HG03442 (cell line): ENCODE results near the gene CD19.
"Not testable (repeated sequence)": the region's sequence is repeated elsewhere in the genome, so short reads cannot be mapped to it uniquely, and the experiment has no call there.

Experiments
- ATAC-seq: cut with Tn5 transposase; IDR thresholded peaks from one replicate; pipeline ENCODE4 v1.9.1; 2021; ENCODE audit warnings: mild to moderate bottlenecking, moderate library complexity; ENCODE audit not compliant: unreplicated experiment

The CD19 gene

DNA sequence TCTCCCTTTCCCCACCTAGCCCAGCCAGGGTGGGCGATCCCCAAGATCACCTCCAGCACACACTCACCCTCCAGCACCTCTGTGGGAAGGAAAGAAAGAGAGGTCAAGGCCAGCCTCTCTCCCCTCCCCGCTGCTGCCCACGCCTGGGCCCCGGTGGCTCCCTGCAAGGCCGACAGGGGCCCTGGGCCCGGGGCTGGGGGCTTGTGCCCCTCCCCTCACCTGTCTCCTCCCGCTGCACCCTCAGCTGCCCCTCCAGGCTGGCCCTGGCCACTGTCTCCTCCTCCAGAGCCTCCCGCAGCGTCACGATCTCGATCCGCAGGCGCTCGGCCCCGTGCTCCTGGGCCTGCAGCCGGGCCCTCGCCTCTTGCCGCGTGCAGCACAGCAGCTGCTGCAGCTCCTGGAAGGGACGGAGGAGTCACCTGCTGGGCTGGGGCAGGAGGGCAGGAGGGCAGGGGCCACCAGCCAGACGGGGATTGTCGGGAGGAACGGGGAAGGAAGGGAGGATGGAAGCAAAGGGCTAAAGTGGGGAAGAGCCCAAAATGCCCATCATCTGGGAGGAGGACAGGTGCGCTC is 25.9 kb upstream of the CD19 start:
- ATAC-seq: no peak

DNA sequence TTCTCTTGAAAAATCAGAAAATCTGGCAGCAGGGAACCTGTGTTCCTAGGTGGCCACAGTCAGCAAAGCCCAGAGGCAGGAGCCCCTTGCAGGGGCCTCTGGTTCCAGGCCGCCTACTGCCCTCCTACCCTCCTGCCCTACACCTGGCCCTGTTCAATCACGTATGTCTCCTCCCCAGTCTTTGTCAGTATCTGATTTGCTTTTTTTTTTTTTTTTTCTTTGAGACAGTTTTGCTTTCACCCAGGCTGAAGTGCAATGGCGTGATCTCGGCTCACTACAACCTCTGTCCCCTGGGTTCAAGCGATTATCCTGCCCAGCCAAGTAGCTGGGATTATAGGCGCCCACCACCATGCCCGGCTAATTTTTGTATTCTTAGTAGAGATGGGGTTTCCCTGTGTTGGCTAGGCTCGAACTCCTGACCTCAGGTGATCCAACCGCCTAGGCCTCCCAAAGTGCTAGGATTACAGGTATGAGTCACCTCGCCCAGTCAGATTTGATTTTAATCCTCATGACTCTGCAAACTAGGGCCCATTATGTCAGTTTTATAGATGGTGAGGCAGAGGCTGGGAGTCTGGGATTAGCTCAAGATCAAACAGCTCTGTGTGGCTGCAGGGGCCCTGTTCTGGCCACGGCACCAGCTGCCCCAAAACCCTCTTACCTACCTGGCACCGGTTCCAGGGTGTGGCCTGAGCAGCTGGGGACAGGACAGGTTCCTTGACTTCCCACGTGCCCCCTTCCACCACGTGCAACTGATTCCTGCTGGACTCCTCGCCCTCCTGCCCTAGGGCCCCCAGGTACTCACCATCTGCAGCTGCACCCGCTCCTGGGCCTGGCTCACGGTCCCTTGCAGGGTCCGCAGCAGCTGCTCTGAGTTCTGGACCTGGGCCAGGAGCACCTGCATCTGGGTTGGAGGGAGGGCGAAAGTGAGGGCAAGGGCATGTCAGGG is 21.4 kb upstream of the CD19 start:
- no peak for ATAC-seq

DNA sequence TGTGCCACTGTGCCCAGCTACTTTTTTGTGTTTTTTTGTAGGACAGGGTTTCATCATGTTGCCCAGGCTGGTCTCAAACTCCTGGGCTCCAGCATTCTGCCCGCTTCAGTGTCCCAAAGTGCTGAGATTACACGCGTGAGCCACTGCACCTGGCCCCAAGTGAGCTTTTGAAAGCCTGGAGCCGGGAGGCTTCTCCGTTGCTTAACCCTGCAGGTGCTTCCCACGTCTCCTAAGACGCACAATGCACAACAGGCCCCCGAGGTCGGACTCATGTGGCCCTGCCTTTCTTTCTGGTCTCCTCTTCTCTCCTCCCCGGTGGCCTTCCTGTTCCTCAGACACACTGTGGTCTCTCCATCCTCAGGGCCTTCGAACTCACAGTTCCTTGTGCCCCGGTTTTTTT is 19.2 kb upstream of the CD19 start:
- no peak for ATAC-seq

DNA sequence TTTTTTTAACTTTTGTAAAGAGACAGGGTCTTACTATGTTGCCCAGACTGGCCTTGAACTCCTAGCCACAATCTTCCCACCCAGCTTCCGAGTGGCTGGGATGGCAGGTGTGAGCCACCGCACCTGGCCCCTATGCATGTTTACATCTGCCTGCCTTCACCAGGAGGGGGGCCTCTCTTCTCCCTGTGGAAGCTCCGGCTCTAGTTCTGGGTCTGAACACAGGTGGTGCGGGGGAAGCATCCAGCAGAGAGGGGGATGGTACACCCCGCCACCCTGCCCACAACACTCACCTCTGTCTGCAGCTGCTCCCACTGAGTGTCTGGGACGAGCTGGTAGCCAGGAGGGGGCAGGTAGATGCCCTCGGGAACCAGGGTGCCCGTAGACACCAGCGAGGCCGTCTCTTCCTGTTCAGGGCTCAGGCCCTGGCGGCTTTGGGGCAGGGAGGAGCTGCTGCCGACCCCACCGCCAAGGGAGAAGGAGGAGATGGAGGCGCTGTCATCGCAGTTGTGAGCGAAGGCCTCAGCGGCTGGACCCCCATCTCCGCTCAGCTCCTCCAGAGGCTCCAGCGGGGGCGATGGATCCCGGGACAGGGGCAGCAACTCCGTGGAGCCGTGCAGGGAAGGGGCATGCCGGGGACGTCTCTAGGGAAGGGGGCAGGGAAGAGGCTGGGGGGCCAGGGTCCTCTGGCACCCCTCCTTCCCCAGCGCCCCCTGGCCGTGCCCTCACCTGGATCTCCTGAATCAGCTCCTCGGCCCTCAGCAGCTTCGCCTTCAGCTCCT is 17.6 kb upstream of the CD19 start:
- ATAC-seq: no peak

DNA sequence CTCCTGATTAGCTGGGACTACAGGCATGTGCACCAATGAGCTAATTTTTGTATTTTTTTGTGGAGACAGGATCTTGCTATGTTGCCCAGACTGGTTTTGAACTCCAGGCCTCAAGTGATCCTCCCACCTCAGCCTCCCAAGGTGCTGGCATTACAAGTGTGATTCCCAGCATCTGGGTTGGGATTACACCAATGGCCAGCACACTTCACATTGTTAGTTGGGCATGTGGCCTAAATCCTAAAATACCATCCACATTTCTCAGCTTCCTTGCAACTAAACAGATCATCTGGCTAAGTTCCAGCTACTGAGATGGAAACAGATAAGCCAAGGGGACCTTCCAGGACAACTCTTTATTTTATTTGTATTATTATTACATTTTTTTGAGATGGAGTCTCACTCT is 16.6 kb upstream of the CD19 start:
- no peak for ATAC-seq

DNA sequence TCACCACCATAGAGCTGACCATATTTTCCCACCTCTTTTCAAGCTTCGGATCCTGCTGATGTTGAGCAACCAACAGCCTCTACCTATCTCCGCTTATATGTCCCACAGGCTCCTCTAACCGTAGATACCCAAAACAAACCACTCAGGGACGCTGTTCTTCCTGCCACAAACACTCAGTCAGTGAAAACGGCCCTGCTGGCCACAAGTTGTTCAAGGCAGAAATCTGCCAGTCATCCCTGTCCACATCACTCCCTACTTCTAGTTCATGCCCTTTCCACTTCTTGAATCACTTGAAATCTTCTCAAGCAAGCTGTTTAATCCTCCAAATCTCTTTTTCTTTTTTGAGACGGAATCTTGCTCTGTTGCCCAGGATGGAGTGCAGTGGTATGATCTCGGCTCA is 14.7 kb upstream of the CD19 start:
- ATAC-seq: no peak

DNA sequence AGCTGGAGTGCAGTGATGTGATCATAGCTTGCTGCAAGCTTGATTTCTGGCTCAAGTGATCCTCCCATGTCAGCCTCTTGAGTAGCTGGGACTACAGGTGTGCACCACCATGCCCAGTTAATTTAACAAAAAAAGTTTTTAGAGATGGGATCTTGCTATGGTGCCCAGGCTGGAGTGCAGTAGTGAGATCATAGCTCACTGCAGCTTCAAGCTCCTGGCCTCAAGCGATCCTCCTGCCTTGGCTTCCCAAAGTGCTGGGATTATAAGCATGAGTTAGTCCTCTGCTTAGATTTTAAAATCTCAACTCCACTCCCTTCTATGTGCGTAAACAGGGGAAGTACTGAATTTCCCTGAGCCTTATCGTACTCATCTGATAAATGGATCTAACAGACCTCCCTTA is 13.1 kb upstream of the CD19 start:
- no peak for ATAC-seq

DNA sequence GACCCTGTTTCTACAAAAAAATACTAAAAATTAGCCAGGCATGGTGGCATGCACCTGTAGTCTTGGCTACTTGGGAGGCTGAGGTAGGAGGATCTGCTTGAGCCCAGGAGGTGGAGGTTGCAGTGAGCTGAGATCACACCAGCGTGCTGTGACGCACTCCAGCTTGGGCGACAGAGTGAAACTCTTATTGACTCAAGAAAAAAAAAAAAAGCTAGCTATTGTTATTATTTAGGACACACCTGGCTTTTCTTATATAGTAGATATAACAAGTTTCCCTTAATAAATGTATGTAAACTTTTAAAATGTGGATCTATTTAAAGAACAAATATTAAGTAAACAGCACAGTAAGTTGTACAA is 8.6 kb upstream of the CD19 start:
- no peak for ATAC-seq

DNA sequence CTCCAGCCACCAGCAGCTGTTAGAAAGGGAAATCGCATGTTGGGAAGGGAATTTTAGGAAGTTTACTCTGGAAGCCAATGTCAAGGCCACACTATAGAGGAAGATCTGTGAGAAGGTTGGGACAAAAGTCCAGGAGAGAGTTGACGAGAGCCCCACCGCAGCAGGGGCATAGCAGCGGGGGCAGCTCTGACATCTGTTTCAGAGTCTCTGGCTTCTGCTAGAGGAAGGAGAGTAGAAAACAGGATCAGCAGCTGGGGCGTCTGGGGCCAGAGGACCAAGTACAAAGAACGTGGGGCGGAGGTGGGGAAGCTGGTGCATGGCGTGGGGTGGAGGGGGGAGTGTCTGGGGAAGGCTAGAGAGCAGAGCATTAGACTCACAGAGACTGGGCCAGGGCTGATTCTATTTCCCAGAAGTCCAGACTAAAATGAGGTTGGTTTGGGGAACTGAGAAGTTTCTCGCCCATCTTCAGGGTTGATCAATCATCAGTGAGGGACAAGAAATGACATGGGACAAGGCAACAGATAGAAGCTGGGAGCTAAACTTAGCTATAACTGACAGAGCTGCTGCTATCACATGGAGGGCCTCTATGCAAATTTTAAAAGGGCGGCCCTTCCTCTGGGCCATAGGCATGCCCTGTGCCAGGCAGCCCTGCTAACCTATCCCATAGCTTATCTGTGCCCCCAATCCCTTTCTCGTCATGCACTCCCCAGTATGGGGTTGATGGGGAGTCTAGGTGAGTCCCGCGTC is 7.9 kb upstream of the CD19 start:
- peak; percentile 47 for ATAC-seq

DNA sequence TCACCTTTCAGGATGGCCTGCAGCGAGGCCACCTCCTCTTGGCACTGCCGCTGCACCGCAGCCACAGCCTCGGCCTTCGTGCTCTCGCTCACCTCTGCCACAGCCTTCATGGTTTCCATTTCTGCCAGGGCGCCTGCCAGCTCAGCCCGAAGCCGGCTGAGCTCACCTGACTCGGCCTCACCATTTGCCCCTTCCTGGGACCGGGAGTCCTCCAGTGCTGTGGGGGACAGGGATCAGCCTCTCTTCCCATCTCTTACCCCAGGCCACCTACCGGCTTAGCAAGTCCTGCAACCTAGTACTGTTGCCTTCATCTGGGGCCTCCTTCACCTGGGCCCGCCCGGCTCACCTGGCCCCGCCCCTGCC is 7.4 kb upstream of the CD19 start:
- no peak for ATAC-seq

DNA sequence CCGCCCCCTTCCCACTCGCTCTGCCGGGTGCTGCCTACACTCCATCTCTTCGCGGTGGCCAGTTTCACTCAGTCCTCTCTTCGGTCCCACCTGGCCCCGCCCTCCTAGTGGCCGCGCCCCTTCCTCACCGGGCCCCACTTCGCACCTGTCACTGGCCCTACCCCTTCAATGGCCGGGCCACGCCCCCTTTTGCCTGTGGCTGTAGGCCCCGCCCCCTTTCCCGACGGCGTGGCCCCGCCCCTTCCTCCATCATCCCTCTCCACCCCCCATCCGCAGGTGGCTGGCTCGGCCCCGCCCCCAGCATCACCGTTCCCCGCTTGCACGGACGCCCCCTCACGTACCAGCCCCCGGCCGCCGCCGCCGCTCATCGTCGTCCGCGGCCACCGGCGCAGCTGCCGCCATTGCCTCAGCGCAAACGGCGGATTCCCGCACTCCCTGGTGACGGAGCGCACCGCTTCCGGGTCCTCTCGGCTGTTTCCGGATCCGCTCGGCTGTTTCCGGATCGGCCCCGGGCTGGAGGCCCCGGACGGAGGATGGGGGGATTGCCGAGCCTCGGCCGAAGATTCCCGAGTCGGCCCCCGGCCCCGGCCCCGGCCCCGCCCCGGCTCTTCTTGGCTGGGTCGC is 6.9 kb upstream of the CD19 start, which contains the start of gene RABEP2:
TSS of gene RABEP2 (minus strand) at position 477 of the 624 bp plus-strand sequence. CDS start at position 402, 75 bp downstream.
- ATAC-seq: peak; percentile 61

DNA sequence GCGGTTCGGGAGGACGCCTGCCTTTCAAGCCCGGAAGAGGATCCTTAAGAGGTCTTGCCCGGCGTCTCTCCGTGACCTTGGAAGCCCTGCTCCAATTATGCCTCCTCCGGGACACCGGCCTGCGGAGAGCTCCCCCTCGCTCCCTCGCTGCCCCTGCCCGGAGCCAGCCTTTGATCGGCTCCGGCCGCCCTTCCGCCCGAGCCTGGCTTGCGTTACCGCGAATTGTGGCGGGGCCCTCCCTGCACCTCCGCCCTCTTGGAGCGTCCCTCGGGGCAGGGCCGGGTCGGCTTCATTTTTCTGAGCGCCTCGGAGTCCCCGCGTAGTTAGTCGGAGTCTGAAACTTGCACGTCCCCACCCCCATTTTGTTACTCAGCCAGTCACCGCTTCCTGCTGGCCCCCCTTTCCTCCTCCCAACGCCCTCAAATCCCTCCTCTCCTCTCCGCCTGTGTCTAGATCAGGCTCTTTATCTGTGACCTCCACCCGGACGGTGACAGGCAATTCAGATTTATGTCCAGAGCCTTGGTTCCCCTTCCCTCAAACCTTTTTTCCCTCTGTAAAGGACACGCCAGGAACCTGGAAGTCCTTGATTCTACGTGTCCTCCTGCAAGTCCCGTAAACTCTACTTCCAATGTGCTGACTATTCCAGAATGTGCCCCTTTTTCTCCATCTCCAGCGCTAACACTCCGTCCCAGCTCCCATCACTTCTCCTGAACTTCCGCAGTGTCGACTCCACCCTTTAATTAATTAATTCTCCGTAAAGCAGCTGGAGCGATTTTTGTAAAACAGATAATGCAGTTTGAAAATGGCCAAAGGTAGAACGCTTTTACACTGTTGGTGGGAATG is 6.2 kb upstream of the CD19 start:
- peak; percentile 26 for ATAC-seq

DNA sequence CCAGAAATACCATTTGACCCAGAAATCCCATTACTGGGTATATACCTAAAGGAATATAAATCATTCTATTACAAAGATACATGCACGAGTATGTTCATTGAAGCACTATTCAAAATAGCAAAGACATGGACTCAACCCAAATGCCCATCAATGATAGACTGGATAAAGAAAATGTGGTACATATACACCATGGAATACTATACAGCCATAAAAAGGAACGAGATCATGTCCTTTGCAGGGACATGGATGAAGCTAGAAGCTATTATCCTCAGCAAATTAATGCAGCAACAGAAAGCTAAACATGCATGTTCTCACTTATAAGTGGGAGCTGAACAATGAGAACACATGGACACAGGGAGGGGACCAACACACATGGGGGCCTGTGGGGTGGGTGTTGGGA is 5.5 kb upstream of the CD19 start:
- not testable (repeated sequence) for ATAC-seq

DNA sequence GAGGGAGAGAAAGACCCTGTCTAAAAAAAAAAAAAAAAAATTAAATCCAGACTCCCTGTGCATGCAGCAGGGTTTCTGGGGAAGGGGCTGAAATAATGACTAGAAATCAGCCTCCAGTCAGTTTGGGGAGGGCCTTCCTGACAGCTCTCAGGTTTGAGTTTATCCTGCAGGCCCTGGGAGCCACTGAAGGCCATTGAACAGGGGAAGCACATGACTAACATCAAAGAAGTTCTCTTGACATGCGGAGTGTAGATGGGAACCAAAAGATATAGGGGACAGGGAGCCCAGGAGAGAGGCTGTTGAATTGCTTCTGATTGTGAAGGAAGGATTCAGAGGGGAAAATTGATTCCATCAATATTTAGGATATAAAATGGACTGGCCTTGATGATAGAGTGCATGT is 4.0 kb upstream of the CD19 start:
- ATAC-seq: no peak

DNA sequence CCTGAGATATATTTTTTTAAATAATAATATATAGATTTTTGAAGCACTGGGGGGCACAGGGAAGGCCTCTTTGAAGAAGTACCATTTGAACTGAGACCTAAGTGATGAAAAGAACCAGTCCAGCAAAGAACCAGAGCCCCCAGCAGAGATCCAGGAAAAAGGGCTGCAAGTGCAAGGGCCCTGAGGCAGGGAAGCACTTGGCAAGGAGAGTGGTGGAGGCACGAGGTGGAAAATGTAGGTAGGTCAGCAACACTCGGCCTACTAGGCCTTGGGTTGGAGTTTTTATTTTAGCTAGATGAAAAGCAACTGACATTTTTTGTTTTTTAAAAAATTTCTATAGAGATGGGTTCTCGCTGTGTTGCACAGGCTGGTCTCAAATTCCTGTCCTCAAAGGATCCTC is 1.6 kb upstream of the CD19 start:
- ATAC-seq: no peak

DNA sequence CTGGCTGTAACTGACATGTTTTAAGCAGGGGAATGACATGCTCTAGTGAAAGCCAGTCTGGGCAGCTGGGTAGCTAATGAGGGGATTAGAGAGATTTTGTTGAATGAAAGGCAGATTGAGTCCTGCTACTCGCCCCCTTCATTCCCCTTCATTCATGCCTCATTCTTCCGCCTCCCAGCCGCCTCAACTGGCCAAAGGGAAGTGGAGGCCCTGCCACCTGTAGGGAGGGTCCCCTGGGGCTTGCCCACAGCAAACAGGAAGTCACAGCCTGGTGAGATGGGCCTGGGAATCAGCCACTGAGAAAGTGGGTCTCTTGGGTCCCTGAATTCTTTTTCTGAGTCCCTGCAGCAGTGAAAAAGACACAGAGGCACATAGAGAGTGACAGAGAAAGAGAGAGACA is 1.1 kb upstream of the CD19 start:
- no peak for ATAC-seq

DNA sequence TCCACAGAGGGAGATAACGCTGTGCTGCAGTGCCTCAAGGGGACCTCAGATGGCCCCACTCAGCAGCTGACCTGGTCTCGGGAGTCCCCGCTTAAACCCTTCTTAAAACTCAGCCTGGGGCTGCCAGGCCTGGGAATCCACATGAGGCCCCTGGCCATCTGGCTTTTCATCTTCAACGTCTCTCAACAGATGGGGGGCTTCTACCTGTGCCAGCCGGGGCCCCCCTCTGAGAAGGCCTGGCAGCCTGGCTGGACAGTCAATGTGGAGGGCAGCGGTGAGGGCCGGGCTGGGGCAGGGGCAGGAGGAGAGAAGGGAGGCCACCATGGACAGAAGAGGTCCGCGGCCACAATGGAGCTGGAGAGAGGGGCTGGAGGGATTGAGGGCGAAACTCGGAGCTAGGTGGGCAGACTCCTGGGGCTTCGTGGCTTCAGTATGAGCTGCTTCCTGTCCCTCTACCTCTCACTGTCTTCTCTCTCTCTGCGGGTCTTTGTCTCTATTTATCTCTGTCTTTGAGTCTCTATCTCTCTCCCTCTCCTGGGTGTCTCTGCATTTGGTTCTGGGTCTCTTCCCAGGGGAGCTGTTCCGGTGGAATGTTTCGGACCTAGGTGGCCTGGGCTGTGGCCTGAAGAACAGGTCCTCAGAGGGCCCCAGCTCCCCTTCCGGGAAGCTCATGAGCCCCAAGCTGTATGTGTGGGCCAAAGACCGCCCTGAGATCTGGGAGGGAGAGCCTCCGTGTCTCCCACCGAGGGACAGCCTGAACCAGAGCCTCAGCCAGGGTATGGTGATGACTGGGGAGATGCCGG is 769 bp downstream of the CD19 start:
- no peak for ATAC-seq

DNA sequence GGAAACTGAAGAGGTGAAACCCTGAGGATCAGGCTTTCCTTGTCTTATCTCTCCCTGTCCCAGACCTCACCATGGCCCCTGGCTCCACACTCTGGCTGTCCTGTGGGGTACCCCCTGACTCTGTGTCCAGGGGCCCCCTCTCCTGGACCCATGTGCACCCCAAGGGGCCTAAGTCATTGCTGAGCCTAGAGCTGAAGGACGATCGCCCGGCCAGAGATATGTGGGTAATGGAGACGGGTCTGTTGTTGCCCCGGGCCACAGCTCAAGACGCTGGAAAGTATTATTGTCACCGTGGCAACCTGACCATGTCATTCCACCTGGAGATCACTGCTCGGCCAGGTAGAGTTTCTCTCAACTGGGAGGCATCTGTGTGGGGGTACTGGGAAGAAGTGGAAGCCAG is 1.4 kb downstream of the CD19 start:
- no peak for ATAC-seq

DNA sequence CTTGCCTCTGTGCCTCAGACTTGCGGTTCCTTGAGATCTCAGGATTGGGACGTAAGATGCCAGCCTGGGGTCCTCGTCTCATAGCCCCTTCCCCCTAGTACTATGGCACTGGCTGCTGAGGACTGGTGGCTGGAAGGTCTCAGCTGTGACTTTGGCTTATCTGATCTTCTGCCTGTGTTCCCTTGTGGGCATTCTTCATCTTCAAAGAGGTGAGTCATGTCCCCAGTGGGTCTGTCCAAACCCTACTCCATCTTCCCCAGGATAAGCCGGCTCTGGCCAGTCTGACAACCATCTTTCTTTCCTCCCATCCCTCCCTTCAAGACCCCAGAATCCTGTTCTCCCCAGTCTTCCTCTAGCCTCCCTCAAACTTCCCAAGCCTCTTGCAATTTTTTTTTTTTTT is 3.6 kb downstream of the CD19 start:
- ATAC-seq: no peak
